Glomerular endothelial cell (primary cell): ENCODE measurements around the gene ELOF1. TPM values are rescaled to one million over a fixed set of nuclear protein-coding genes. Genes with fewer than 3 reads are reported as not detected.
"Not testable (repeated sequence)": the region's sequence is repeated elsewhere in the genome, so short reads cannot be mapped to it uniquely, and the experiment has no call there.

Experiments
- DNase-seq: peaks from one replicate; pipeline ENCODE4 v3.0.0-alpha.2; 2011; ENCODE audit warnings: low read depth, low spot score; ENCODE audit errors: extremely low read depth
- total RNA-seq: library from RNA; depleted of rRNA; stranded (reverse); fragments of >200 nt; gene quantifications from 2 replicates; pipeline ENCODE4 v1.2.3, GENCODE V29; 2015

ELOF1 gene
- total RNA-seq, result 33.8 and 46.7 TPM in 2 replicates

DNA sequence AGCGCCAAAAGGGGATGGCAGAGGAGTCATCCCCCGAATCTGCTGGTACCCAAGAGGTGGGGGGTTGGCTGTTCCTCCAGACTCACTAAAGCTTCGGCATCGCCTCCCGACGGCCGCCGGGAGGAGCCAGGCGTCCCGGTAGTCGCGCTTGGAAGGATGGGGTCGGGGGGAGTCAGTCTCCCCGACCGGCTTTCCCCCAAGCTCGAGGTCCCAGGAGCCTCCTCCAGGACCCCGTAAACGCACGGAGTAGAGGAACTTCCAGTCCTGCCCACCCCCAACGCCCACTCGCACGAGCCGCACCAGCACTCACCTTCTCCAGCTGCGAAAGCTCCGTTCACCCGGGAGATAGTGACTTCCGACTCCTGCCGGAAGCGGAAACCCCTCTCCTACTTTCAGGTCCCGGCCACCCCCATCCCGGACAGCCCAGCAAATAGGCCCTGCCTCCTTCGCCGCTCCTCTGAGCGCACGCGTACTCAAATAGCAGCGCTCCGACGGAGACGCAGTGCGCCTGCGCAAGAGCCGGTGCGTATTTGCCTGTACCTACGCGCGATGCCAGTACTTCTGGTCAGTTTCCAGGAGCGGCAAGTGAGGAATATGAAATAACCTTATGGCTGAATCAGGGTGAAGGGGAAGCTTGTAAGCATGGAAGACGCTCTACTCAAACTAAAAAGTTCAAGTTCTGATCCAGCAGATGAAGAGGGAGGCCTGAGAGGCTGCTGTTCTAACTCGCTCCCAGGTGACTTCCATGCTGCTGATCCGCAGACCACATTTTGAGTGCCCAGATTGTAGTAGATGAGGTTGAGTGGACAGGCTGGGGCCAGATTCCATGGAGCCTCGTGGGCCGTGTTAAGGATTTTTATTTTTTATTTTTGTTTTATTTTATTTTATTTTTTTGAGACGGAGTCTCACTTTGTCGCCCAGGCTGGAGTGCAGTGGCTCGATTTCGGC is at the start of gene ELOF1:
TSS of gene ELOF1 (minus strand) at position 350 of the 948 bp plus-strand sequence. CDS start 4,883 bp downstream, outside the sequence.
- DNase-seq, result peak; percentile 88

- no peak for DNase-seq
Observed at GRCh38 chr19:11606484-11606883, 47.5 kb upstream of the ELOF1 start.

DNA sequence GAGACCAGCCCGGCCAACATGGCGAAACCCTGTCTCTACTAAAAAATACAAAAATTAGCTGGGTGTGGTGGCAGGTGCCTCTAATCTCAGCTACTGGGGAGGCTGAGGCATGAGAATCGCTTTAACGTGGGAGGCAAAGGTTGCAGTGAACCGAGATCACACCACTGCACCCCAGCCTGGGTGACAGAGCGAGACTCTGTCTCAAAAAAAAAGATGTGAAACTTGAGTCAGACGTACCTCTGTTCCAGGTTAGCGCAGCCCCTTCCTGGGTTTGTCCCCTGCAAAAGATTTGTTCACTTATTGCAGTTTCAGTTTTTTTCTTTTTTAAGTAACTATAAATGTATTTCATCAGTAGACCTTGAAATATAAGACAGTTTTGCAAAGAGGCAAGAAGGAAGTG is 40.7 kb upstream of the ELOF1 start:
- not testable (repeated sequence) for DNase-seq

DNA sequence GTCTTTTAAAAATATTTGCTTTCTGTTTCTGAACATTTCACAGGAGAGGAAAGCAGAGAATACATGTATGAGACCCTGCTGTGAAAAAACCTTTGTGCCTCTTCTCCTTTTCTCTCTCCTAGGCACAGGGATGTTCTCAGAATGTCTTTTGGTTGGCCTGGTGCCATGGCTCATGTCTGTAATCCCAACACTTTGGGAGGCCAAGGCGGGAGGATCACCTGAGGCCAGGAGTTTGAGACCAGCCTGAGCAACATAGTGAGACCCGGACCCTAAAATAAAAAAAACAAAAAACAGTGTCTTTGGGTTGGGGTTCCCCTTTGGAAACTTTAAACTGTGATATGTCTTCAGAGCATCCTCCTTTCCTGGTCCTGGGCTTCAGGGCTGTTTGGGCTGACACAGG is 39.7 kb upstream of the ELOF1 start:
- DNase-seq, result no peak

DNA sequence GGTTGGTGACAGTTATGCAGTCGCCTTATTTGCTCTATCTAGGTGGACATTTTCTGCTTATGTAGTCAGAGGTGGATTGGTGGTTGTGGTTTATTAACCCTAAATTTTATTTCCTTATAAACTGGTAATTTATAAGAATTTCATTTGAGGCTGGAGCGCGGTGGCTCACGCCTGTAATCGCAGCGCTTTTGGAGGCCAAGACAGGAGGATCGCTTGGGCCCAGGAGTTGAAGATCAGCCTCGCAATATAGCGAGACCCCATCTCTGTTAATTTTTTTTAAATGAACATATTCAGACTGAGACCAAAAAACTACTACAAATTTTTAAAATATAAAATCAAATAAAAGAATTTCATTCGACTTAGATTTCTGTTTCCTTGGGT is 39.1 kb upstream of the ELOF1 start:
- DNase-seq, result no peak

DNA sequence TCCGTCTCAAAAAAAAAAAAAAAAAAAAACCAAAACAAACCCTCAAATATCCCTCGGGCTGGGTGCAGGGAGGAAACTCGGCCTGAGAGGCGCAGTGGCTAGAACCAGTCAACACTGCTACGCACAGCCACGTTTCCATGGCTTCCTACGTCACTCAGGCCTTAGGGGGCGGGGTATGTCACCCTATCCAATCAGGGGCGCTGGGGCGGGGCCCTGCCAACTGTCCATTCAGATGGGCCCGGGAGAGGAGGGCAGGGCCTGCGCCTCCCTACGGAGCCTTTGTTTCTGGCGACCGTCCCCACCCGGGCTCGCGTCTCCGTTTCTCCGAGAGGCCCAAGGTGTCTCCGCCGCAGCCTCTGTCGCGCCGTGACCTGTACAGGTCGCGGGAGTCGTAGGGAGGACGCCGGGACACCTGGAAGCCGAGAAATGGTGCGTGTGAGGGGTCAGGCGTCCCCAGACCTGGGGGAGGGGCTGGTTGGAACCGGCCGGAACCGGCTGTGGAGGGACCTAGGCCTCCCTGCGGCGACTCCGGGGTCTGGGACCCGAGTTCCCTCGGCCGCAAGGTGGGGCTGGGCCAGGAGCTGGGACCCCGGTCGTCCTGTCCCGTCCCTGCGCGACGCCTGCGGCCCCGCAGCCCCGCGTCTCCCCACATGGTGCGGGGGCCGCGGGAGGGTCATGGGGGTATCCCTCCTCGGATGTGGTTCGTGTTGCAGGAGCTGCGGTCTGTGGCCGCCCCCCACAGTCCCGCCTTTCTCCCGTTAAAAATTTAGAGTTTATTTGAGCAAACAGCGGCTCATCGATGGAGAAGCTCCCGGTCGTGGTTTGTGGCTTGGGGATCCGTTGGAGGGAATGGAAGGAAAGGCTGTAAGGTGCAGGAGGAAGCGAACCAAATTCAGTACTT is 38.4 kb upstream of the ELOF1 start, which contains the start of gene ZNF627:
TSS of gene ZNF627 (plus strand) at position 282 of the 901 bp plus-strand sequence. CDS start at position 427, 145 bp downstream.
- peak; percentile 89 for DNase-seq

GRCh38 chr19:11596156-11596555 is 37.1 kb upstream of the ELOF1 start:
- DNase-seq, result no peak

DNA sequence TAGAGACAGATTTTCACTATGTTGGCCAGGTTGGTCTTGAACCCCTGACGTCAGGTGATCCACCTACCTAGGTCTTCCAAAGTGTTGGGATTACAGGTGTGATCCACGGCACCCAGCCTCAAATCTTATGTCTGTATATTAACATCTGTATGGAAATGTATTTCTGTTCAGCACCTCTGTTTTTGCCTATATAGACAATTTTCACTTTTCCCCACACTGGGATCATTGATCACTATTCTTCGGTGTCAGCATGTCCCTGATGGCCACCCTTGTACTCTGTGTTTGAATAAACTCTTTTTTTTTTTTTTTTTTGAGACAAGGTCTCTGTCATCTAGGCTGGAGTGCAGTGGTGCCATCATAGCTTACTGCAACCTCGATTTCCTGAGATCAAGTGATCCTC is 35.1 kb upstream of the ELOF1 start:
- DNase-seq, result no peak

- DNase-seq, result no peak
Observed at GRCh38 chr19:11587975-11588631, 29.1 kb upstream of the ELOF1 start.

- peak; percentile 25 for DNase-seq
Observed at GRCh38 chr19:11587302-11587974, 28.4 kb upstream of the ELOF1 start.

GRCh38 chr19:11586331-11586730 is 27.3 kb upstream of the ELOF1 start:
- no peak for DNase-seq

DNA sequence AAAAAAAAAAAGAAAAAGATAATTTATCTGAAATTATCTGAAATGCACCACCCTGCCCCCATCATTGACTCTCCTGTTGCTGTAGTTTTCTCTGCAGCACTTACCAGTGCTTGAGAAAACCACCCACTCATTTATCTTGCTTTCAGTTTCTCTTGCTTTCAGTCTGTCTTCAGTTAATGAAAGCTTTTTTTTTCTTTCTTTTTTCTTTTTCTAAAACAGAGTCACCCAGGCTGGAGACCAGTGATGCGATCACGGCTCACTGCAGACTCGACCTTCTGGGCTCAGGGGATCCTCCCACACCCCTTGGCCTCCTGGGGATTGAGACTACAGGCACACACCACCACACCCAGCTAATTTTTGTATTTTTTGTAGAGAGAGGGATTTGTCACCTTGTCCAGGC is 22.7 kb upstream of the ELOF1 start:
- no peak for DNase-seq

DNA sequence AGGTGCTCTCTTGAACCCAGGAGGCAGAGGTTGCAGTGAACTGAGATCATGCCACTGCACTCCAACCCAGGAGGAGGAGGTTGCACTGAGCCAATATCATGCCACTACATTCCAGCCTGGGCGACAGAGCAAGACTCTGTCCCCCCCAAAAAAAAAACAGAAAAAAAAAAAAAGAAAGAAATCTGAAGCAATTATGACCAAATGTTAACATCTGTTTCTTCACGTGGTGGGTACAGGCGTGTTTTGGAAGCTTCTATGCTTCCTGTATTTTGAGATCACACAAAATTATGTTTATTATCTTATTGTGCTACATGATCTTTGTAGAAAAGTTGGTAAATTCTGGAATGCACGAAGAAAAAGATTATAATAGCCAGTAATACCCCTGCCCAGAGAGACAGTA is 21.1 kb upstream of the ELOF1 start:
- DNase-seq, result no peak

- DNase-seq, result no peak
Observed at GRCh38 chr19:11578258-11579142, 19.5 kb upstream of the ELOF1 start.

GRCh38 chr19:11577451-11578257 is 18.6 kb upstream of the ELOF1 start, which contains the start of gene ACP5:
Gene ACP5 (minus strand): TSS chr19:11577645. CDS start chr19:11577317, 328 bp downstream.
- DNase-seq, result no peak

DNA sequence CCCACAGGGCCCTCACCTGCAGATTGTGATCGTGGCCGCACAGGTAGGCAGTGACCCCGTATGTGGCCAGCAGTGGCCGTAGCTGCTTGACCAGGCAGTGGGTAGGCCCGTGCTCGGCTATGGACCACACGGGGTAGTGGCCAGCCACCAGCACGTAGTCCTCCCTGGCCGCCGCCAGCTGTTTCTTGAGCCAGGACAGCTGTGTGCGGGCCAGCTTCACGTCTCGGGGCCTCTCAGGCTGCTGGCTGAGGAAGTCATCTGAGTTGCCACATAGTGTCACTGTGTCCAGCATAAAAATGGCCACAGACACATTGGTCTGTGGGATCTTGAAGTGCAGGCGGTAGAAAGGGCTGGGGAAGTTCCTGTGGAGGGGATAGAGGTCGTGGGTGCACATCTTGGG is 17.2 kb upstream of the ELOF1 start:
- DNase-seq, result no peak

- no peak for DNase-seq
Observed at GRCh38 chr19:11574689-11575088, 15.7 kb upstream of the ELOF1 start.

DNA sequence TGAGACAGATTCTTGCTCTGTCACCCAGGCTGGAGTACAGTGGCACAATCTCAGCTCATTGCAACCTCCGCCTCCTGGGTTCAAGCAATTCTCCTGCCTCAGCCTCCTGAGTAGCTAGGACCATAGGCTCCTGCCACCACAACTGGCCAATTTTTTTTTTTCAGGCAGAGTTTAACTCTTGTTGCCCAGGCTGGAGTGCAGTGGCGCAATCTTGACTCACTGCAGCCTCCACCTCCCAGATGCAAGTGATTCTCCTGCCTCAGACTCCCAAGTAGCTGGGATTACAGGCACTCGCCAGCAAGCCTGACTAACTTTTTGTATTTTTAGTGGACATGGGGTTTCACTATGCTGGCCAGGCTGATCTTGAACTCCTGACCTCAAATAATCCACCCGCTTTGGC is 14.7 kb upstream of the ELOF1 start:
- not testable (repeated sequence) for DNase-seq
